NCI-H1417 (cell line): Measurements from ENCODE around the gene ARHGAP33.
"Not testable (repeated sequence)": the region's sequence is repeated elsewhere in the genome, so short reads cannot be mapped to it uniquely, and the experiment has no call there.

ENCODE experiments used
- DNase-seq, 3 experiments: peaks; one replicate each; lab custom pipeline; 2025; lab: John Stamatoyannopoulos, UW

The ARHGAP33 gene

DNA sequence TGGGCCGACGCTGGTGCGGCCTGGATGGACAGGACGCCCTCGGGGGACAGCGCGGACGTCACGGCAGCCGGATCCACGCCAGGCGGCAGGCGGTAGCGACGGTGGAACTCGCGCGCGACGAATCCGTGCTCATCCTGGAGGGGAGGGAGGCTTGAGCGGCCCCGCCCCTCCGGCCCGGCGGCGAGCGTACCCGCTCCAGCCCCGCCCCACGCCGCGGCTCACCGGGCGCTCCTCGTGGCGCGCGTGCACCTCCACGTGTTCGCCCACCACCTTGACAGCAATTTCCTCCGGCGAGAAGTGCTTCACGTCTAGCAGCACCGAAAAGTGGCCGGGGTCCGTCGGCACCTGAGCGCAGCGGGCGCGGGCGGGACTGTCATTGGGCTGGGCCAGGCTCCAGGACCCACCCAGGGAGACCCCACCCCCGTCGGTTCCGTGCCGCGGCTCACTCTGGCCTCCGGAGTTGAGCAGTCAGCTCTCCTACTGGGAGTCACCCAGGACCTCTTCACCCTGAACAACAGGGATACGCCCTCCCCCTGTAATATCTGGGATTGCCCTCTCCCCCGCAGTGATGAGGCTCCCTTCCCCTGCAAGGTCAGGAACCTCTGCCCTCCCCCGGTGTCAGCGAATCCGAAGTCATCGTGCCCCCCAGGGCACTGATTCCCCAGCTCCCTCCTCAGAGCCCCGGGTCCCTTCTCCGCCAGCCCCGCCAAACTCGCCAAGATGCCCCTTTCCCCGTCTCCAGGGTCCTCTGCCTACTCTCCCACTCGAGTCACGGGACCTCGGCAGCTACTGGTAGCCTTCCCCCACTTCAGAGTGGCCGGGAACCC lies 19.6 kb upstream of the ARHGAP33 start:
- DNase-seq: peak in 1 of 3 experiments; percentile 23

DNA sequence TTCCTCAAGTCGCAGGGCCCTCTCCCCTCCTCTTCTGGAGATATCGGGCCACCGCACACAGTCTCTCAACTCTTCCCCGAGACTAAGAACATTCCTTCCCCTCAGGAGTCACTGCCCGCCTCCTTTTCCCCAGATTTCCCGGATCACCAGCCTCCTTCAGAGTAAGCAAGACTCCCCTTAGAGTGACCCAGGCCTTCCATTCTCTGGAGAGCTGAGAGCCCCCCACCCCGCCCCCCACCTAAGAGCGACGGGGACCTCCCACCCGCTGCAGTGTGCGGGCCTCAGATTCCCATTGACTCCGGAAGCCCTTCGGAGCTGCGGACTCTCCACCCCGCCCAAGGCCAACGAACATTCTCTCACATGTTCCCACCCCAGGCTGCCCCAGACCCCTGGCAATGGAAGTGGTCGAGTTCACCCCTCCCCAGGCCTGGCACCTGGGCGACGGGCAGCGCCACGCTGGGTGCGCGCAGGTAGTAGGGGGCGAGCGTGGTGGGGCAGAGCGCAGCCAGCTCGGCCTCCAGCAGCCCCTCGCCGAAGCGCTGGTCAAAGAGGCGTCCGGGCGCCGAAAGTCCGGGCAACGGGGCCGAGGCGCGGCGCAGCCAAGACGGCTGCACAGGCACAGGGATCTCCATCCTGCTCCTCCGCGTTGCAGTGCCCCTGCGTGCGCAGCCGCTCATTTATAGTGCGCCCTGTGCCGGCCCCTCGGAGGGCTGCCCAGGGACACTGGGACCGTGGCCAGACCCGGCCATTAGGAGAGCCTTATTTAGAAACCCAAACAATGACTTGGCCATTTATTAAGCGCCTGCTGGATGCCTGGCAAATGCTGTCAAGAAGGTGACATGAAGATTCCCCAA lies 18.8 kb upstream of the ARHGAP33 start, which contains the start of gene HSPB6:
Gene HSPB6, minus strand, starts transcription at position 653 of the 854 bp plus-strand sequence. Its CDS starts 21 bp downstream, at position 632.
- DNase-seq: no peak

DNA sequence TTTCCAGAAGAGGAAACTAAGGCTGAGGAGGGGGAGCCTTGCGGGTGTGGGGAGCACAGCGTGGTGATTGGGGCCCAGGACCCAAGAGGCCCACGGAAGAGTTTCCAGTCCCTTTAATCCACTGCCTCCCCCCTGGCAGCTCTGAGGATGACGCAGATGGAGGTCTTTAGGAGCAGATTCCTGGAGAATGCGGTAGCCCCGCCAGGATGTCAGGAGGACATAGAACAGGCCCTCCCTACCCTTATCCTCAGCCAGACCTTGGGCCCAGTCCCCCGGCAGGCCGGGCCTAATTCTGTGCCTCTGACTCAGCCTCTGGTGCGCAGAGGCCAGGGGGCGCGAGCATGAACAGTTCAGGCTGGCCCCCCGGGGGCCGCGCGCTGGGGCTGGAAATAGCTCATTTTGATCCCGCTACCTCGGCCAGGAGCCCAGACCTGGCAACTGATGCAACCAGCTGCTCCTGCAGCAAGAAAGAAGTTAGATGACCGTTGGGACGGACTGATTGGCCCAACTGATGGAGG lies 18.1 kb upstream of the ARHGAP33 start:
- no peak for DNase-seq

- DNase-seq: peak; percentile 98 to 99 (median 99)
Measured at GRCh38 chr19:35757749-35758608, 17.4 kb upstream of the ARHGAP33 start, which contains the start of gene PROSER3. Gene PROSER3 (plus strand): TSS chr19:35758176. CDS start chr19:35758216, 40 bp downstream.

- no peak for DNase-seq
Measured at GRCh38 chr19:35759697-35760096, 15.7 kb upstream of the ARHGAP33 start.

DNA sequence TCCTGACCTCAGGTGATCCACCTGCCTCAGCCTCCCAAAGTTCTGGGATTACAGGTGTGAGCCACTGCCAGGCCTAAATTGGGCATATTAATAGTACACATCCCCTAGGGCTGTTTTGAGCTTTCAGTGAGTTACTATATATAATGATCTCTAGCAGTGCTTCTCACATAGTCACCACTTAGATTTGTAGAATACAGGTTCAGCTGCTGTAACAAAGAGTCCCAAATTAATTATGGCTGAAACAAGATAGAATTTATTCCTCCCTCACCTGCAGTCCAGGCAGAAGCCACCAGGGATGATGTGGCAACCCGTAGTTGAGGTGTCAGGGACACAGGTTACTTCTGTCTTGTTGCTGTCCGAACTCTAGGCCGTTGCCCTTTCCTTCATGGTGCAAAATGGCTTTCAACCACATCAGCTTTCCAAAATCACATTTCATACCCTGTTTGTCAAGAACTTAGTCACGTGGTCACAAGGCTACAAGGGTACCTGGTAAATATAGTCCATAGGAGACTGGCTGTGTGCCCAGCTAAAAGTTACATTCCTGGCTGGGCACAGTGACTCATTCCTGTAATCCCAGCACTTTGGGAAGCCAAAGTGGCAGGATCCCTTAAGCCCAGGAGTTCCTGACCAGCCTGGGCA lies 14.5 kb upstream of the ARHGAP33 start:
- DNase-seq: no peak

- DNase-seq: no peak
Measured at GRCh38 chr19:35764432-35765315, 10.7 kb upstream of the ARHGAP33 start.

- DNase-seq: no peak
Measured at GRCh38 chr19:35766571-35767104, 8.7 kb upstream of the ARHGAP33 start.

- DNase-seq: peak in 1 of 3 experiments; percentile 11
Measured at GRCh38 chr19:35767288-35768081, 7.9 kb upstream of the ARHGAP33 start.

- no peak for DNase-seq
Measured at GRCh38 chr19:35768082-35768421, 7.3 kb upstream of the ARHGAP33 start.

DNA sequence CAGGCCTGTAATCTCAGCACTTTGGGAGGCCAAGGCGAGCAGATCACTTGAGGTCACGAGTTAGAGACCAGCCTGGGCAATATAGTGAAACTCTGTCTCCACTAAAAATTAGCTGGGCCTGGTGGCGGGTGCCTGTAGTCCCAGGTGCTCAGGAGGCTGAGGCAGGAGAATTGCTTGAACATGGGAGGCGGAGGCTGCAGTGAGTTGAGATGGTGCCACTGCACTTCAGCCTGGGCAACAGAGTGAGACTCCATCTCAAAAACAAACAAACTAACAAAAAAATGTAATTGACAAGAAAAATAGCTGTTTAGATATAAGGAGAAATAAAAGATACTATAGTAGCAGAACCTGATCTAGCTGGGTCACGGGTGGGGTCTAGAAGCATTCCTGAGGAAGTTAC lies 3.0 kb upstream of the ARHGAP33 start:
- DNase-seq: not testable (repeated sequence)

DNA sequence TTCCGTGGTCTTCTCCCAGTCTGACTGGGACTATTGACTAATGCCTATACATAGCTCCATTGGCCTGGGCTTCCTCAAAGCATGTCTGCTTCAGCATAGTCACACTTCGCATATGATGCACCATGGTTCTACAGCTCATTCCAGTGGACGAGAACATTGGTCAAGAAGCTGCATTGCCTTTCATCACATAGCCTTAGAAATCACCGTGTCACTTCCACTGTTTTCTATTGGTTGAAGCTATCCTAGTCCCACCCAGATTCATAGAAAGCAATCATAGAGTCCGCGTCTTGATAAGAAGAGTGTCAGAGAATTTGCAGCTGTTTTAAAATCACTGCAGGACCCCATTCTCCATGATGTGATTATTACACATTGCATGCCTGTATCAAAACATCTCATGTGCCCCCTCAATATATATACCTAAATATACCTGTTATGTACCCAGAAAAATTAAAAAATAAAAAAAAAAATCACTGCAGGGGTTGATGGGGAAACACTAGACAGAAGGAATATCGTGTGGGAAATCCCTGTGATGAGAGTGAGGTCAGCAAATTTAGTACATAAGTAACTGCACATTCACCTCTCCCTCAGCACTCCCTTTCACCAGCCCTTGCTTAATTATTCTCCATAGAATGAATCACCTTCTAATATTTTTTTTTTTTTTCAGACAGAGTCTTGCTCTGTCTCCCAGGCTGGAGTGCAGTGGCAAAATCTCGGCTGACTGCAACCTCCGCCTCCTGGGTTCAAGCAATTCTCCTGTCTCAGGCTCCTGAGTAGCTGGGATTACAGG lies 2.2 kb upstream of the ARHGAP33 start:
- peak in 1 of 3 experiments; percentile 26 for DNase-seq

DNA sequence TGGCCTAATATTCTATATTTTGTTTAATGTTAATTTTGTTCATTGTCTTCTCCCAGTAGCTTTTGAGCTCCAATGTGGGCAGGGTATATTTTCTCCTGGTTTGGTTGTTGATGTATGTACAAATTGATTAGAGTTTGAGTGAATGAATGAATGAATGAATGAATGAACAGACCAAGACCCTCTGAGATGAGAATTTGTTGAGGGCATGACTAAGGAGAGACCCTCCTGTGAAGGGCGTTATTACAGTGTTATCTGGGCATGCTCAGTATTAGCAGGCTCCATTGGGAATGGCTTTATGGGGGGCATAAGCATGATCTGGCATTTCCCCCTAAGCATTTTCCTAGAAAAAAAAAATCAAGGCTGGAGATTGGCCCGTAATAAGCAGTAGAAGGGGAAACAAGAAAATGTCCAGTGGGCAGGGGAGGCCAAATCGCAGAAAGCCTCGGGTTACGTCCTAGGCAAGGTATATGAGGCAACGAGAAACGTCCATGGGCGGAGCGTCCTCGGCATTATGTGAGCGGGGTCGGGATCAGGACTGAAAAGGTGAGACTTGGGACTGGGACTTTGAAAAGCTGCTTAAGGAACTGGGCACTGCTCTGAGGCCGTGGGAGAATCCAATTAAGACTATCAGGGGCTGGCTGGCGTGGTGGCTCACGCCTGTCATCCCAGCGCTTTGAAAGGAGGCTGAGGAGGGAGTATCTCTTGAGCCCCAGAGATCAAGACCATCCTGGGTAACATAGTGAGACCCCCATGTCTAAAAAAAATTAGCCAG lies 904 bp upstream of the ARHGAP33 start:
- DNase-seq: peak; percentile 16 to 66 (median 53)

DNA sequence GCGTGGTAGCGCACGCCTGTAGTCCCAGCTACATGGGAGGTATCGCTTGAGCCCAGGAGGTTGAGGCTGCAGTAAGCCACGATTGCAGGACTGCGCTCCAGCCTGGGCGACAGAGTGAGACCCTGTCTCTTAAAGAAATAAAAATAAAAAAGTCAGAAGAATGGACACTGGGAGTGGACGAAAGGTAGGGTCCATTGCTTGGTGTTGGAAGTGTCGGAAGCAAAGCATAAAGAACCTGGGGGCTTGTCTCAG lies 392 bp upstream of the ARHGAP33 start:
- no peak for DNase-seq

DNA sequence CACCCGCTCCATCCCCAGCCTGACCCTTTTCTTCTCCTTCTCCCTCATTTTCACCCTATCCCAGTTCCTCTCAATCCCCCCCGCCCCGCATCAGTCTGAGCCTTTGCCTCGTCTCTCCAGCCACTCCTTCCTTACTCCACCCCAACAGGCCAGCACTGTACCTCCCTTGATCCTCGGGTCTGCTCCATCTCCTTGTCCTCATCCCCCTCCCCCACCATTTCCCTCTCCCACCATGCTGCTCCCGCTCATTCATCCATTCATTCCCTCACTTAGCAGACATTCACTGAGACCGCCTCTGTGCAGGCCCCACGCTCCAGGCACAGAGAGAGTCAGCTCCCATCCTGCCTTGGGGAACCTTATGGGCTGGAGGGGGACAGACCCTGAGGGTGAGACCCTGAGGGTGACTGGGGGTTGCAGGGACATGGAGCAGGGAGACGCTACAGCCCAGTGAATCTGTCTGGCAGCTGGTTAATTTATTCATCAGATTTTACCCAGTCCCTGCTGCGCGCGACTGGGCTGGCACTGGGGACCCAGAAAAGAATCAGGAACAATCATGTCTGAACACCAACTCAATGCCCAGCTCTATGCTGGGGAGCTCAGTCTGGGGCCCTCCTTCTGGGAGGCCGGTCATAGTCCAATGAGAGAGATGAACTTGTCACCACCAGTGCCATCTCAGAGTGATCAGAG lies 881 bp downstream of the ARHGAP33 start:
- DNase-seq: peak in 2 of 3 experiments; percentile 44 to 45

GRCh38 chr19:35777086-35777841 lies 1.9 kb downstream of the ARHGAP33 start:
- no peak for DNase-seq
